ENCODE results near the gene CLDN5.
A peak's percentile ranks its signal among the peaks of the same experiment; 100 is the strongest.

The CLDN5 gene

GRCh38 chr22:19507534-19507861 lies 16.7 kb downstream of the CLDN5 start:
- no peak overlapping the region for H3K27ac ChIP-seq
- no peak for DNase-seq (ENCODE audit: low read depth, low spot score)

DNA sequence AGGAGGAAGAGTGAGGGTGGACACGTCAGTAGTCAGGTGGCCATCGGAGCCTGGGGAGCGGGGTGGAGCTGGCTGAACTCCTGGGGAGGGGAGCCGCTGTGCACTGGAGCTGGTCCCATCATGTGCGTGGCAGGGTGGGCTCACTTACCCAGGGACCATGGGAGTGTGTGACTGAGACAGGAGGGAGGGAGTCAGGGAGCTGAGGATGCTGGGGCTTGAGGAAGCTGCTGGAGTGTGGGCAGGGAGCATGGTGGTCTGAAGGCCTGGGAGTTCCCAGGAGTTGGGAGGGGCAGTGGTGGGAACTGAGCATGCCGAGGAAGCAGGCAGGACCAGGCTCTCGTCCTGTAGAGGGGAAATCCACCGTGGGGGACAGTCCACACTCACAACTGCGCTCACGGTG lies 18.0 kb downstream of the CLDN5 start:
- no peak for DNase-seq (ENCODE audit: low read depth, low spot score)
- H3K27ac ChIP-seq, result no peak overlapping the region

DNA sequence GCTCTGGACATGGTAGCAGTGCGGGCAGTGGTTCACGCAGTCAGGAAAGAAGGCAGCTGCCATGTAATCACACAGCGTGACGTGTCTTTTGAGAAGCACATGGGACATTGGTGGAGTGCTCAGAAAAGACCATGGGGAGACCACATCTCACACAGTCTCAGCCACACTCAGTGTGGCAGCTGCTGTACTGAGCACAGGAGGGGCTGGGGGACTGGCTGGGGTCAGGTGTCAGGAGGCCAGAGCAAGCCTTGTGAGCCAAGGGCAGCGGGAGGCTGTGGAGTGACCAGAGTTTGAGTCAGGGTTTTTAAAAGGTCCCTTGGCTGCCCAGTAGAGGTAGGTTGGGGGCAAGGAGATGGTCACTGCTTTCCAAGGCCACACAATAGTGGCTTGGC lies 18.5 kb downstream of the CLDN5 start:
- no peak for DNase-seq (ENCODE audit: low read depth, low spot score)

DNA sequence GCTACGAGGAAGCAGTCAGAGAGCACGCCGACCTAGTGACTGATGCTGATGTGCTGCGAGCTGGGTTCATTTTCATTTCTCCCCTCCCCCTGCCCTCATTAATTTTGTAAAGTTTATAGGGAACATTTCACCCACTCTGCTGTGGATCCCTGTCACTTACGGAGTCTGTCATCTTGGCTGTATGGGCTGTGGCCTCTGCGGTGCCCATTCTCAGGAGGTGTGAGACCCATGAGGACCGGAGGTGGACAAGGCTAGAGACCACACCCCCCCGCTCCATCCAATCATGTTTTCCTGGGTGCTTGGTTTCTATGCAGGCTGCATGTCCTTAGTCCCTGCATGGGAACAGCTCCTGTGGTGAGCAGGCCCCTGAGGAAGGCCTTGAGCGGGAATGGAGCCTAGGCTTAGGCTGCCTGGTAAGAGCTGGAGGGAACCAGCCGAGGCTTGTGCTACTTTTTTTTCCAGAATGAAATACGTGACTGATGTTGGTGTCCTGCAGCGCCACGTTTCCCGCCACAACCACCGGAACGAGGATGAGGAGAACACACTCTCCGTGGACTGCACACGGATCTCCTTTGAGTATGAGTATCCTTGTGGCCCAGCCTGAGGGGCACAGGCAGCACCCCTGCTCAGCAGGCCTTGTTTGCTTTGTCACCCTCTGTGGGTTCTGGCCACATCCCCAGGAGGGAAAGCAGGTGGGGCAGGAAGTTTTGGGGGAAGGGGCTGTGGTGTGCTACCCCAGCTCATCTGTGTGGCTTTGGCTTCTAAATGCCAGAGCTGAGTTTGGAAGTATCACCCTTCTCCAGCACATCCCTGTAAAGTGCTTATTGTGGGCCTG lies 19.1 kb downstream of the CLDN5 start:
- no peak overlapping the region for H3K27ac ChIP-seq
- DNase-seq (ENCODE audit: low read depth, low spot score), result no peak

More for the DNA sequence above, 18.5 kb downstream of the CLDN5 start:
- no peak overlapping the region for H3K27ac ChIP-seq

- no peak for DNase-seq (ENCODE audit: low read depth, low spot score)
- no peak overlapping the region for H3K27ac ChIP-seq
Measured at GRCh38 chr22:19503869-19504268, 20.3 kb downstream of the CLDN5 start.

DNA sequence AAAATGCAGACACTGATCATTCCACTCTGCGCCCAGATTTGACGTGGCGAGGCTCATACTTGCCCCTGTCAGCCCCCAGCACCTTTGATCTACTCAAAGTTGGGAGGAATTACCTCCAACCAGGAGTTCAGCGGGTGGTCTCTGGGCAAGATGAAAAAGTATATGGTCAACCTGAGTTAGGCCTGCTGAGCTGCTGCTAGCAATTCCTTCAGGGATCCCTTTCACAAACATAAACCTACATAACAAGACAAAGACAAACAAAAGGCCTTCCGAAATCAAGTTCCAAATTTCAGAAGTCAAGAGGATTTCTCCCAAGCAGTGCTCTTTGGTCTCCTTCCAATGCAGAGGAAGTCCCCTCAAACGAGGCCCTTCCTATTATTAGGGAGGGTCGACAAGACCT lies 20.8 kb downstream of the CLDN5 start:
- DNase-seq (ENCODE audit: low read depth, low spot score), result no peak
- no peak overlapping the region for H3K27ac ChIP-seq

DNA sequence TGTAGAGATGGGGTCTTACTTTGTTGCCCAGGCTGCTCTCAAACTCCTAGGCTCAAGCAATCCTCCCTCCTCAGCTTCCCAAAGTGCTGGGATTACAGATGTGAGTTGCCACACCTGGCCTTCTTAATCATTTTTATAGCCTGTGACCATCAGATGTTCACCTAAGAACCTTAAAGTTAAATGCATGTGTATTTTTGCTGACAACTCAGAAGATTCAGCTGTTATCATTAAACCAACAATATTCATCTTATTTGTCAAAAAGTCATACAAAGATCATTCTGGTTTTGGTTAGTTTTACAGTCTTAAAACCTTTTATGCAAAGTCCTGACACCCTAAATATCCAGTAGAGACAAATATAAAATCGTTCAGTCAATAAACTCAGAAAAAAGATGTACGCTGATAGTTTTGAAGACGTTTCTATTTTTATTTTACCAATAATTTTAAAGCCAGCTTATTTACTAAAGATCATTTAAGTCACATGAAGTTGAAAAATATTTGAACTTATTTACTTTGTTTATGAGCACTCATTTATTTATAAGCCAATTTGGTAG lies 22.2 kb downstream of the CLDN5 start:
- no peak overlapping the region for H3K27ac ChIP-seq
- no peak for DNase-seq (ENCODE audit: low read depth, low spot score)

DNA sequence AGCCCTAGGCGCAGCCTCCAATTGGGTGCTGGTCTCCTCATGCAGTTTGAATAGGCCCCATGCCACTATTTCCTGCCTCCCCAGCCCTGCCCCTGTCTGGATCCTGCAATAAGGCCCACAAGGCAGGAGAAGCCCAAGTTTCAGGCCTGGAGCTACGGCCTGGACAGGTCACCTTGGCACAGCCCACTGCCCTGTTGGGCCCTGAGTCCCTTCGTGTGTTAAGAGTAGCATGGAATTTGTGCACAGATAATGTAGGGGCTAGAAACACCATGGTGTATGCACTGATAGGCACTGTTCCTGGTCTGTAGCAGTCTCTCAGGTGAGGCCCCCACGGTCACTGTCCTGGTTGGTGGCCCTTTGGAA lies 24.3 kb downstream of the CLDN5 start:
- no peak overlapping the region for H3K27ac ChIP-seq
- no peak for DNase-seq (ENCODE audit: low read depth, low spot score)

- no peak for DNase-seq (ENCODE audit: low read depth, low spot score)
- no peak overlapping the region for H3K27ac ChIP-seq
Measured at GRCh38 chr22:19499236-19499879, 24.9 kb downstream of the CLDN5 start.

DNA sequence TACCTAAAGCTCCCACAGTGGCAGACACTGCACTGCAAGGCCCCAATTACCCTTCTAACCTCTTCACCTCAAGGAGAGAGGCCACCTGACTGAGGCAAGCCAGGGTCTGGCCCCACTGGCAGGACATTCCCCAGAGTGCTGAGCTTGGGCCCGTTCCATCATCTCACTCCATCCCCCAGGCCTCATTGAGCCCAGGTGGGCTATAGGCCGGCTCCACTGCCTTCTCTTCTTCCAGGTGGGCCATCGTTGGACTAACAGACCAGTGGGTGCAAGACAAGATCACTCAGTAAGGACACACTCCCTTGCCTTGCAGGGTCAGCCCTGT lies 25.4 kb downstream of the CLDN5 start:
- no peak for DNase-seq (ENCODE audit: low read depth, low spot score)
- no peak overlapping the region for H3K27ac ChIP-seq

DNA sequence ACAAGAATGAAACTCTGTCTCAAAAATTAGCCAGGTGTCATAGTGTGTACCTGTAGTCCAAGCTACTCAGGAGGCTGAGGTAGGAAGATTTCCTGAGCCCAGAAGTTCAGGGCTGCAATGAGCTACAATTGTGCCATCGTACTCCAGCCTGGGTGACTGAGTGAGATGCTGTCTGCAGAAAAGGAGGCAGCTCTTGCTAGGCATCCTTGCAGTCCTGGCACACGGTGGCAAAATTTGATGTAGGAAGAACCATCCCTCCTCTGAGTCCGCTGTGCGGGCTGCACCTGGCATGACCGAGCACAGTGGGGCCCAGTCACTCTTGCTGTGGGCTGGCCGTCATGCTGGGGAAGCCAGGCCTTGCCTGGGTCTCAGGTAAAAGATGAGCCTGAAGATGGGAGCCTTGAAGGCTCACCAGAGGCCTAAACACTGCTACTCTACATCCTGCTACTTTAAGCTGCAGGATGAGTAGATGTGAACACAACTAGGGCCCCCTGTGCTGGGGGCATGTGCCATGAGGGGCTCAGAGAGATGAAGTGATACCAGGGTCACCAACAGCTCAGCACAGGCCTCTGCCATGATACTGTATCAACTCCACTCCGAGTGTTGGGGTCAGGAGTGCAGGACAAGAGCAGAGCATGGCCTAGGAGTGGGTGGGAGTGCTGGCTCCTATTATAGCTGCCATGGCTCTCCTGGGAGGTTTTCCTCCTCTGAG lies 25.9 kb downstream of the CLDN5 start:
- no peak overlapping the region for H3K27ac ChIP-seq
- DNase-seq (ENCODE audit: low read depth, low spot score), result no peak

DNA sequence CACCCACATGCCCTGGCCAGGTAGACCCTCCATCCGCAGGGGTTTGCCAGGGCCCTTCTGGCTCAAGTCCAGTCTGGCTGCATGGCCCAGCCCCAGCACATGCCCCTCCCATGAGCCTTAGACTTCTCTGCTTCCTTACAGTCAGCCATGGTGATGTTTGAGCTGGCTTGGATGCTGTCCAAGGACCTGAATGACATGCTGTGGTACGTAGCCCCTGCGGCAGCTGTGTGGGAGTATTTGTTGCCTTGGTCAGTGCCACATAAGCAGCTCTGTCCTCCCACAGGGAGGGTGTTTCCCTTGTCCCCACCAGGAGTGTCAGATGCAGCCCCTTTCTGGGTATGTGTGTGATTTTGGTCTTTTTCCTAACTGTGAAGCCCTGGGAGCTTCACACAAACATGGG lies 27.0 kb downstream of the CLDN5 start:
- peak; percentile 59 for DNase-seq (ENCODE audit: low read depth, low spot score)
- H3K27ac ChIP-seq, result no peak overlapping the region

- no peak overlapping the region for H3K27ac ChIP-seq
- no peak for DNase-seq (ENCODE audit: low read depth, low spot score)
Measured at GRCh38 chr22:19496324-19496630, 27.9 kb downstream of the CLDN5 start.

DNA sequence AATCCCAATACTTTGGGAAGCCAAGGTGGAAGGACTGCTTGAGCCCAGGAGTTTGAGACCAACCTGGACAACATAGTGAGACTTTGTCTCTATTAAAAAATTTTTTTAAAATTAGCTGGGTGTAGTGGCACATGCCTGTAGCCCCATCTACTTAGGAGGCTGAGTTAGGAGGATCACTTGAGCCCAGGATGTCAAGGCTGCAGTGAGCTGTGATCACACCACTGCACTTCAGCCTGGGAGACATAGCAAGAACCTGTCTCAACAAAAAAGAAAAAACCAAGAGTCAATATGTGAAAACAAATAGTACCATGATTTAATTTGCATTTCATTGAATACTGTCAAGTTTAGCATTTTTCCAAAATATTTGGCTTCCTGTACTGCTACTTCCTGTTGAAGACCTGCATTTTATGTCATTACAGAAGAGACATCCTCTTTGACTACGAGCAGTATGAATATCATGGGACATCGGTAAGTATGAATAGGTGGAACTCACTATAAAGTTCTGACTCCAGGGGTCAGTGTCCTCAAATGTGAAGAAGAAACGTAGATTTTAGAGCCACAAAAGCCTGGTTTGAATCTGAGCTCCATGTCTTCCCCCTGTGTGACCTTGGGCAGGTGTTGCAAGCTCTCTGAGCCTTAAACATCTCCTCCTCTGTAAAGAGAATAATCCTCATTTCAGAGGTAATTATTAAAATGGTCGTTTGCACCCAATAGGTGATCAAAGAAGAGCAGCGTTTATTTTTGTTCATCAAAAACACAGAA lies 28.5 kb downstream of the CLDN5 start:
- DNase-seq (ENCODE audit: low read depth, low spot score), result no peak
- H3K27ac ChIP-seq, result no peak overlapping the region

DNA sequence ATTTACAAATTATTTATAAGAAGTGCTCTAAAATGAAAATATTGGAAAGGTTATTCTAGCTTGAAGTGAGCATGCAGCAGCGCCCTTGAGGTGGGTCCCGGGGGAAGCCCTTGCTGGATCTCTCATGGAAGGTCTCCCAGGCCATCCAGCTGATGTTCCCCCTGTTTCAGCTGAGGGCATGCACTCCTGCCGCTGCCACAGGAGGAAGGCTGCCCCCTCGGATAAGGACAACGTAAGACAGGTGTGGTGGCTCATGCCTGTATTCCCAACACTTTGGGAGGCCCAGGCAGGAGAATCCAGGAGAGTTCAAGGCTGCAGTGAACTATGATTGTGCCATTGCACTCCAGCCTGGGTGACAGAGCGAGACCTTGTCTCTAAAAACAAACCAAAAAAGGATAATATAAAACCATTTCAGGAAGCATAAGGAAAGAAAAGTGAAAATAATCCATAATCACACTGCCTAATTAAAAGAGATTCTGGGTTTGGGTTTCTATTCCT lies 29.5 kb downstream of the CLDN5 start:
- DNase-seq (ENCODE audit: low read depth, low spot score), result no peak
- no peak overlapping the region for H3K27ac ChIP-seq

GRCh38 chr22:19494001-19494560 lies 30.1 kb downstream of the CLDN5 start:
- no peak for DNase-seq (ENCODE audit: low read depth, low spot score)
- H3K27ac ChIP-seq, result no peak overlapping the region

DNA sequence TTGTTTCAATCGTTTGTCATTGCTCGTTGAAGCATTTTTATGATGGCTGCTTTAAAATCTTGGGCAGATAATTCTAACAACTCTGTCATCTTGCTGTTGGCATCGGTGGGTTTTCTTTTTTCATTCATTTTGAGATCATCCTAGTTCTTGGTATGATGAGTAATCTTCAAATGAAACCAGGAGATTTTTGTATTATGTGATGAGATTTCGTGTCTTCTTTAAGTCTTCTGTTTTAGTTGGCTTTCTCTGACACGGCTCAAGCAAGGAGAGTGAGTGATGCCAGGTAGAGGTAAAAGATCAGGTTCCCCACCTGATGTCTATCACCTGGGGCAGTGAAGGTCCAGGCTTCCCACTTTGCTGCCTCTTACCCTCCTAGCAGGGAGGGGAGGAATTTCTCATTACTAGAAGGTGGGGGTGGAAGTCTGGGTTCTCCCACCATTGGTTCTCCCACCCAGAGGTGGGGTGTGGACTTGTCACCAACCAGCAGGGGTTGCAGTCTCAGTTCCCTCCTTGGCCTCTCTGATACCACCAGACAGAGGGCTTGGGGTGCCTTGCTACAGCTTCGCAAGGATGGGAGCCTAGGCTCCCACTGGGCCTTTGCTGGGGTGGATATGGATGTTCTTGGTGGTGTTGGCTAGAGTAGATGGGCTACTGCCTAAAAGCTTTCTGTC lies 31.6 kb downstream of the CLDN5 start:
- no peak overlapping the region for H3K27ac ChIP-seq
- DNase-seq (ENCODE audit: low read depth, low spot score), result no peak

GRCh38 chr22:19490628-19491230 lies 33.5 kb downstream of the CLDN5 start:
- DNase-seq (ENCODE audit: low read depth, low spot score), result no peak
- no peak overlapping the region for H3K27ac ChIP-seq

All from epithelial cell of prostate (primary cell).